ENCODE measurements around the gene ATP9B. TPM values are rescaled to one million over a fixed set of nuclear protein-coding genes. Genes with fewer than 3 reads are reported as not detected.
"Not testable (repeated sequence)": the region's sequence is repeated elsewhere in the genome, so short reads cannot be mapped to it uniquely, and the experiment has no call there.

The ATP9B gene
- total RNA-seq, 1 experiment from 2014 or later: 20.9 TPM

DNA sequence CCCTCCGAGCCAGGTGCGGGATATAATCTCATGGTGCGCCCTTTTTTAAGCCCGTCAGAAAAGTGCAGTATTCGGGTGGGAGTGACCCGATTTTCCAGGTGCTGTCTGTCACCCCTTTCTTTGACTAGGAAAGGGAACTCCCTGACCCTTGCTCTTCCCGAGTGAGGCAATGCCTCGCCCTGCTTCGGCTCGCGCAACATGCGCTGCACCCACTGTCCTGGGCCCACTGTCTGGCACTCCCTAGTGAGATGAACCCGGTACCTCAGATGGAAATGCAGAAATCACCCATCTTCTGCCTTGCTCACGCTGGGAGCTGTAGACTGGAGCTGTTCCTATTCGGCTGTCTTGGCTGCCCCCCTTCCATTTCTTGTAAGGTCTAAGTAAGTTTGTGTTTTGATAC lies 221.2 kb downstream of the ATP9B start:
- H3K4me2 ChIP-seq (ENCODE audit: insufficient read depth, insufficient read length, low read length); H3K4me1 ChIP-seq (ENCODE audit: insufficient read depth, low read length); H3K23ac ChIP-seq (ENCODE audit: insufficient read length, low read depth, low read length); H2BK120ac ChIP-seq (ENCODE audit: low read depth, low read length, poor library complexity, severe bottlenecking); H2BK12ac ChIP-seq (ENCODE audit: insufficient read length, low read depth, low read length); H3K79me1 ChIP-seq (ENCODE audit: insufficient read depth, low read depth, low read length, poor library complexity, severe bottlenecking); H3T11ph ChIP-seq (ENCODE audit: low read length); H3K9ac ChIP-seq (ENCODE audit: extremely low read depth, insufficient read length, low read length); H3K56ac ChIP-seq (ENCODE audit: insufficient read length, low read depth, low read length); H3K27me3 ChIP-seq (ENCODE audit: insufficient read depth, low read length); H4K20me1 ChIP-seq (ENCODE audit: control insufficient read depth, insufficient read depth, insufficient read length); H4K8ac ChIP-seq (replicated peaks; ENCODE audit: insufficient read length, low read depth, low read length); H3K14ac ChIP-seq (ENCODE audit: insufficient read depth, low read length); H3K4me1 Mint-ChIP-seq; H2AFZ ChIP-seq (ENCODE audit: low read length); H4K5ac ChIP-seq (ENCODE audit: insufficient read length, low read depth, low read length); H3K4me3 Mint-ChIP-seq; H3K79me2 ChIP-seq (ENCODE audit: insufficient read depth, low read length); H2AK5ac ChIP-seq (ENCODE audit: insufficient read length, low read length); H2BK5ac ChIP-seq (ENCODE audit: insufficient read length, low read length); H3K18ac ChIP-seq (ENCODE audit: insufficient read length, low read depth, low read length); H3K27ac Mint-ChIP-seq; H2BK20ac ChIP-seq (ENCODE audit: low read depth, low read length, poor library complexity, severe bottlenecking); H3K27me3 Mint-ChIP-seq (ENCODE audit: low read depth); H3K4ac ChIP-seq (ENCODE audit: low read depth, low read length); DNase-seq; H2BK15ac ChIP-seq (ENCODE audit: low read depth, low read length); H3K9me3 ChIP-seq (ENCODE audit: control insufficient read depth, low read depth, low read length); H3K27ac ChIP-seq (ENCODE audit: insufficient read length, low read depth, low read length); H3K23me2 ChIP-seq (ENCODE audit: insufficient read length, low read depth, low read length, poor library complexity, severe bottlenecking); H4K91ac ChIP-seq (ENCODE audit: insufficient read length, low read depth, low read length): not testable (repeated sequence)
- WGBS (ENCODE audit: extremely low coverage, insufficient read length, low lambda C conversion rate): no CpG with 5 or more reads among the region's 15 CpGs
- peaks cover 22 to 43% (median 24%) of the 10 kb centered on the region in 3 experiments for H3K36me3 Mint-ChIP-seq (ENCODE audit: insufficient read depth in 1 of 3, low read depth in 3 of 3)
- H3K9me3 Mint-ChIP-seq: peaks cover 24 to 27% of the 10 kb centered on the region in 2 experiments
